ENCODE measurements around the gene PCGF1.

Gene PCGF1

GRCh38 chr2:74515271-74515980 lies 7.9 kb upstream of the PCGF1 start:
- DNase-seq (ENCODE audit: low spot score), result no peak

GRCh38 chr2:74514368-74515270 lies 7.1 kb upstream of the PCGF1 start, which contains the start of gene TLX2:
TLX2 (plus strand) TSS chr2:74514450; CDS start chr2:74514807, 357 bp downstream.
- DNase-seq (ENCODE audit: low spot score), result peak; percentile 23

GRCh38 chr2:74513605-74514367 lies 6.3 kb upstream of the PCGF1 start:
- peak; percentile 19 for DNase-seq (ENCODE audit: low spot score)

GRCh38 chr2:74512744-74513604 lies 5.5 kb upstream of the PCGF1 start:
- DNase-seq (ENCODE audit: low spot score), result no peak

GRCh38 chr2:74511104-74511989 lies 3.9 kb upstream of the PCGF1 start:
- DNase-seq (ENCODE audit: low spot score), result no peak

DNA sequence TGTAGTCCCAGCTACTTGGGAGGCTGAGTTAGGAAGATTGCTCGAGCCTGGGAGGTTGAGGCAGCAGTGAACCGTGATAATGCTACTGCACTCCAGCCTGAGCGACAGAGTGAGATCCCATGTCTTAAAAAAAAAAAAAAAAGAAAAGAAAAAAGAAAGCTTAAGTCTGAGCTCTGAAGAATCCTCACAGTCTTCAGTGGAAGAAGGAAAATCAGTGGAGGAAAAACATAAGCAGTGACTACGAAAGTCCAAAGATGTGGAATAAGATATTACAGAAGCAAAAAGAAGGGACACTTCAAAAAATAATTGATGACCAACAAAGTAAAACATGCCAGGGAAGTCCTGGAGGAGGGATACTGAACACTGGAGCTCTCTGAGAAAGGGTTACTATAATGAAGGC lies 2.8 kb upstream of the PCGF1 start:
- DNase-seq (ENCODE audit: low spot score), result no peak

- peak; percentile 81 for DNase-seq (ENCODE audit: low spot score)
Measured at GRCh38 chr2:74507926-74508520, 528 bp upstream of the PCGF1 start.

DNA sequence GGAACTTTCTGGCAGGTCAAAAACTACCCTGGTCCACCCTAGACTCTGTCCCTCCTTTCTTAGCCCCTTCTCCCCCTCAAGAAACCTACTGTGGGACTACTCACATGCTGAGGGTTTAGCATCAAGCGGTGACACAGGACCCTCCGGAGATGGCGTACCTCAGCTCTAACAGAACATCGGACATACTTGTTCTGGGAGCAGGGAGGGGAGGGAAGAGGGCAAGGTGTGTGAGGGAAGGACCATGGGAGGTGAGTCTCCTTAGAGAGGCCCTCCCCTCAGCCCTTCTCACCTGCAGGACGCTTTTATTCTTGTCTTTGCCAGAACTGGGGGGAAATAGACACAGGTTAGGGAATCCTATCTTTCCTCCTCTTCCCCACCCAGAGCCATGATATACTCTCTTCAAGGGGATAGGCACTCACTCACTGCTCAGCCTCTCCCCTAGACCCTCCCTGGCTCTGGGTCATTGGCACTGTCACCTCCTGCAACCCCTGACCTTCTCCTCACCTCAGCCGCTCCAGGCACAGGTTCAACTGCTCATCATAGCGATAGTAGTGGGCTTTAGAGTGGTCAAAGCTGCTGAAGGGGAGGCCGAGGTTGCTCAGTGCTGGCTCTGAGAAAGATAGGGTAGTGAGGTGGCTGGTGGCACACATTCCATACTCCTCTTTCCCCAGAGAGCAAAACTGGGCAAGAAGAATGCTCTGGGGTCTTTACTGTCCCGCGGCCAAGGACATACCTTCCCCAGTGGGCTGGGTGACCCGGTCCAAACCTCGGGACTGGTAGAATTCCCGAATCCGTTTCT lies 1.8 kb downstream of the PCGF1 start:
- no peak for DNase-seq (ENCODE audit: low spot score)

- no peak for DNase-seq (ENCODE audit: low spot score)
Measured at GRCh38 chr2:74504591-74504990, 2.9 kb downstream of the PCGF1 start.

DNA sequence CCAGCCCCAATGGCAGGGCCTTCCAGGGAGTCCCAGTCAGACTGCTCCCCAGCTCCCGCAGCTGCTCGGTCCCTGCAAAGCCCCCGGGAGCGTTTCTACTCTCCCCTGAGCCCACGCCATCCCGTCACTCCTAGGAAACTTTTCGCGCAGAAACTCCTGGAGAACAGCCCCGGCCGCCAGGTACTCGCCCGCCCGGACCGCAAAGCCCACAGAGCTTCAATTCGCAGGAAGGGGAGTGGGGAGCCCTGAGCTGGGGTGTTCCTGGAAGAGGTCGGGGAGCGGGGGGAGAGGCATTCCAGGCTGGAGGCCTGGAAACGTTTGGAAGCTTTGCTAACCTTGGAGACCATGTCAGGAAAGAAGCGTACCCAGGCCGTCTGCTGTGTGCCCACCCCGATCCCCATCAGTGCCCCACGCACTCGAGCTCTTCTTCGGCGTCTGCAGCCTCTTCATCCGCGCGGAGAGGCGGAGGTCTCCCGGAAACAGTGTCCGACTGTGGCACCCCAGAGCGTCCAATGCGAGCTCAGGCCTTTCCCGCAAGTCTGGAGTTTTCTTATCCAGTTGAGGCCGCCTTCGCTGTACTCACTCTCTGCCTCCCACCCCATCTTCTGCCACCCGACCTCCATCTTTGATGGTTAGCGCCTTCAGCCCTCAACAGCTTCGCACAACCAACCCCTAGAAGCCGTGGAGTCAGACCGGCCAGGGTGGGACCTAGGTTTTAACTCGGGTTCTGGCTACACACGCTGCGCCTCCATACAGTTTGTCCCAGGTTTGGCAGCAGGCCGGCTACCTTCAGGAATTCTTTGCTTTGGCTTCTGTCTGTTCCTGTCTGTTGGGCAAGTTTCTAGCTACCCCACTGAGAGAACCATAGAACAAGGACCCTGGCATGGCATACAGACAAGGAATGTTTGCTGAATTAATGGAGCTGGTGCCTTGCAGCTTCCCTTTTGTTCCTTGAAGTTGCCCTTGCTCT lies 3.7 kb downstream of the PCGF1 start:
- no peak for DNase-seq (ENCODE audit: low spot score)

DNA sequence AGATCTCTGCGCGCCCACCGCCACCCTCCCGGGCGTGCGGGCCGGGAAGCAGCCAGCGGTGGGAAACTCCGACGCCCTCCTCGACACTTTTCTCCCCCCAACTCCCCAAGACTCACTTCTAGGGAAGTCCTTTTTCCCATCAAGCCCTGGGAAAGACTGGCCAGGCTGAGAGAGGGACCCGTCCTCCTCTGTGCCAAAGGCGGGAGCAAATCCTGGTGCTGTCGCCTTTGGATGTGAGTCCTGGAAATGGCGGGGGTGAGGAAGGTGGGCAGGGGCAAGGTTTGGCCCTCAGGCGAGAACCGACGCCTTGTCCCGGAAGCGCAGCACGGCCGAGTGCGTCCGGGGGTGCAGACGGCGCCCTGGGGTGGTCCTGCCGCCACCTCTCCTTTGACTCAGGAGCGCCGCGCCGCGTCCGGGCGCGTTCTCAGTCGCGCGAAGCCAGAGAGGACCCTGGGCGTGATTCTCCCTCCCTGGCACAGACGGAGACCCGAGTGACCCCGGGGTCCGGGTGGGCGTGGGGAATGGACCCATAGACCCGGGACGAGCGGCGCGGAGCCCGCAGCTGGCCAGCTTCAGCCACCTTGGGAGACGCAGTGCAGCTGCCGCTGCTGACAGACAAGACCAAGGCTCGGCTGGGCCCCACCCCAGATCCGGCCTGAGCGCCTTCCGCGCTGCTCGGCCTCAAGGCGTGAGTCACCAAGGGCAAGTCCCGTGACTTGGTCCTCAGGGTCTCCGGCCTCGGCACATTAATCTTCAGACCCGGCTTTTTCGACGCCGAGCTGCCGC lies 4.6 kb downstream of the PCGF1 start:
- peak; percentile 91 for DNase-seq (ENCODE audit: low spot score)

- peak; percentile 27 for DNase-seq (ENCODE audit: low spot score)
Measured at GRCh38 chr2:74502147-74502719, 5.3 kb downstream of the PCGF1 start.

DNA sequence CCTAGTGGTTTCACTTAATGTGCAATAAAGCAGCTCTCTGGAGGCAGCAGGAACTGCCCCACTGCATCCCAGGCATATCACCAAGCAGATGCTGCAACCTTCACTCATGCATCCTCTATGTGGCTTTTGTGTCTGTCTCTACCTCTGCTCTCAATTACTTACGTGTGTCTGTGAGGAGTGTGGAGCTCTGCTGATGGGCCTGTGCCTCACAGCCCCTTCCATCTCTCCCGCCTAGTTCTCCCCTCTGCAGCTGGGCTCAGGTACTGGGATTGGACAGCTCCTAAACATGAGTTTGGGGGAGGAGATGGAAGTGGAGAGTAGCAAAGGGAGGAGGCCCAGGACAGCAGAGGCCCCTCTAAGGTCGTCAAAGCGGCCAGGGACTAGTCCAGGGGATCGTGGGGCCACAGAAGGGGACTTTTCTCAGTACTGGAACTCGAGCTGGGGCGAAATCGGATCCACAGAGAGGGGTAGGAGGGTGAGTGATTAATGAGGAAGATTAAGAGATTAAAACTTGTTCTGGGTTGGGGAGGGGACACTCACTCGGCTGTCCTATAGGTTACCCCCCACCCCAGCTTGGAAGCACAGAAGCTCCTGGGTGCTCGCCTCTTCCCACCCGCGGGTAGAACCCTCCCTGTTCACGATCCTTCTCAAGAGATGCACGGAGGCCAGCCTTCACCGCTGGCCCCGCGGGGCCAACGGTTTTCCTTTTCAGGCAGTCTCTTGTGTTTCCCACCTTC lies 6.0 kb downstream of the PCGF1 start:
- no peak for DNase-seq (ENCODE audit: low spot score)

- DNase-seq (ENCODE audit: low spot score), result no peak
Measured at GRCh38 chr2:74500578-74500946, 6.9 kb downstream of the PCGF1 start.

DNA sequence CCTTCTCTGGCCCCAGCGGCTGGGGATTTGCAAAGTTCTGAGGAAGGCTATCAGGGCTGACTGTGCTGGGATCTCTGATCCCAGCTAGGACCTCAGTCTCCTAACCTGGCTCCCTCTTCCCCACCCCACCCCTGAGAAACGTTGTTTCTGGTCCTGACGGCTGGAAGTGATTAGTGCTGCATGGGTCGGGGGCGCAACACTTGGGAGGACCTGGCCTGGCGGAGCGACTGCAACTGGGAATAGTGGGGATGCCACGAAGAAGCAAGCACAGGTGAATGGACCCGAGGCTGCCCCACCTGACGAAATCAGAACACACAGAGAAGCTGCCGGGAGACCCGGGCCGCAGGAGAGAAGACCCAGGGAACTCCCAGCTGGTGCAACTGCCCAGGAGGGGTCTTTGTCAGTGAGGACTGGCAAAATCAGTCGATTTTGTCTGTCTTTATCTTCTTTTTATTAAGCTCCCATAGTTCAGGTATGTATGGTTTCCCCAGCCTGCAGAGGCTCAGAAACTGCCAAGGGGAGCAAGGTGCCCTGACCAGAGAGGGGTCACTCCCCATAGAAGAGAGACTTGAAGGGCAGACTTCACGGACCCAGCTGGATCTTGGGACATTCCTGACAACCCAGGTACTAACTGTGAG lies 7.4 kb downstream of the PCGF1 start:
- no peak for DNase-seq (ENCODE audit: low spot score)

All from GM03348 (cell line).